Lower leg skin (tissue), 4 donors: ENCODE data around the gene INTS3. TPM values are rescaled to one million over a fixed set of nuclear protein-coding genes. Genes with fewer than 3 reads are reported as not detected.

ENCODE experiments used
- DNase-seq, 2 donors: peaks; one replicate each; pipeline ENCODE4 v3.0.0-alpha.2; 2019; ENCODE audit warnings: low spot score in 2 of 2
- H3K4me3 ChIP-seq: fragments of 200-600 bp; sonication (generic); 2 replicates; pipeline ENCODE4 v1.5.1; 2017; ENCODE audit warnings: mild to moderate bottlenecking, low read depth; ENCODE audit not compliant: poor library complexity, severe bottlenecking
- CTCF ChIP-seq, 3 donors: fragments of 450-650 bp; IDR thresholded peaks; one replicate each; pipeline ENCODE4 v1.5.1; 2016; ENCODE audit warnings: antibody characterized with exemption in 3 of 3, mild to moderate bottlenecking in 3 of 3, moderate library complexity in 2 of 3
- POLR2A ChIP-seq, 2 donors: fragments of 450-650 bp; IDR thresholded peaks; one replicate each; pipeline ENCODE4 v1.6.1; 2016 to 2017; ENCODE audit warnings: antibody characterized with exemption in 2 of 2, mild to moderate bottlenecking in 1 of 2, moderate library complexity in 1 of 2
- WGBS, 2 donors: methylation state at CpG; one replicate each; pipeline ENCODE4 v1.1.5; 2018; 5-methylcytosine and 5-hydroxymethylcytosine counted together
- intact Hi-C: fragments of 100-400 bp; cut with DNase I; formaldehyde crosslinking; loops from one replicate; pipeline ENCODE4 v1.15.0; 2023; ENCODE audit warnings: low total_unique reads
- total RNA-seq, 4 donors: library from RNA; depleted of rRNA; stranded (reverse); fragments of >200 nt; gene quantifications; one replicate each; pipeline ENCODE4 v1.1.0, GENCODE V29; 2016

Gene INTS3
- total RNA-seq, 4 donors from 2014 or later, result 28.0 to 31.5 (median 29.6) TPM

- 22 to 24% methylated on average over 16 of the region's 16 CpGs for WGBS, 2 donors
- no peak overlapping the region for H3K4me3 ChIP-seq
- intact Hi-C loops, result no loop called here
- DNase-seq, result peak; percentile 70 to 95
- no peak for TF ChIP-seq CTCF (IDR thresholded peaks at IDR 0.05)
- no peak for TF ChIP-seq POLR2A (IDR thresholded peaks at IDR 0.05)
These were observed 62.6 kb downstream of the INTS3 start for GRCh38 chr1:153790313-153790965.

DNA sequence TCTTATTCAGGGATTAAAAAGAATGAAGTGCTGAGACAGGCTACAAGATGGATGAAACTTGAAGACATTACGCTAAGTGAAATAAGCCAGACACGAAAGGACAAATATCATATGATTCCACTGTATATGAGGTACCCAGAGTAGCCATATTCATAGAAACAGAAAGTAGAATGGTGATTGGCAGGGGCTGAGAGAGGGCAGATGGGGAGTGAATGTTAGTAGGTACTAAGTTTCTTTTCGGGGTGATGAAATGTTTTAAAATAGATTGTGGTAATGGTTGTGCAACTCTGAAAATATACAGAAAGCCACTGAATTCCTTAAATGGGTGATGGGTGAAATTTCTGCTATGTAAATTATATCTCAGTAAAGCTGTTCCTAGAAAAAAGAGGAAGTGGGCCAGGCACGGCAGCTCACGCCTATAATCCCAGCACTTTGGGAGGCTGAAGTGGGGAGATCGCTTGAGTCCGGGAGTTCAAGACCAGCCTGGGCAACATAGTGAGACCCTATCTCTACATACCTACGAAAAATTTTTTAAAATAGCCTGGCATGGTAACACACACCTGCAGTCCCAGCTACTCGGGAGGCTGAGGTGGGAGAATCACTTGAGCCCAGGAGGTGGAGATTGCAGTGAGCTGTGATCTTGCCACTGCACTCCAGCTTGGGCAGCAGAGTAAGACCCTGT is 63.3 kb downstream of the INTS3 start:
- intact Hi-C loops, result no loop called here
- 56 to 64% methylated on average over 9 of the region's 9 CpGs for WGBS, 2 donors
- no peak overlapping the region for H3K4me3 ChIP-seq

GRCh38 chr1:153791648-153792253 is 63.9 kb downstream of the INTS3 start:
- TF ChIP-seq POLR2A (IDR thresholded peaks at IDR 0.05) (no peak), CTCF (IDR thresholded peaks at IDR 0.05) (no peak)
- intact Hi-C loops, result no loop called here
- peak in 1 of 2 donors; percentile 84 for DNase-seq
- WGBS, 2 donors, result 83 to 87% methylated on average over 15 to 16 of the region's 16 CpGs
- H3K4me3 ChIP-seq, result no peak overlapping the region

More for the DNA sequence above, 63.3 kb downstream of the INTS3 start:
- peak in 1 of 2 donors; percentile 81 for DNase-seq
- no peak for TF ChIP-seq CTCF (IDR thresholded peaks at IDR 0.05)
- no peak for TF ChIP-seq POLR2A (IDR thresholded peaks at IDR 0.05)

DNA sequence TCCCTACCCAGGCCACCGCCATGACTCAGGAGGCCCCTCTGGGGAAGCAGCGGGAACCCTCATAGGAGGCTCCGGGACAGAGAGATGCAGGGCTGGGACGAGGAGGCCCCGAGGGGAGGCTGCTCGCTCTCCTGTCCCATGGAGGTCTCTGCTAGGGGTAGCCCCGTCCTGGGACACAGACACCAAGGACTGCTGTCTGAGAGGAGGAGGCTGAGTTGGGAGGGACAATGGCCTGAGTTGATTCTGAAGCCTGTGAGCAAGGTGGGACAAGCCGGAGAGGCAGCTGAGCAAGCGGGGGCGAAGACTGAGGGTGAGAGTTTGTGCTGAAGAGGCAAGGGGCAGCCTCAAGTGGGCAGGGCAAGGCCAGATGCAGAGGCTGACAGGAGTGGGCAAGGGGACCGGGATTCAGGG is 64.8 kb downstream of the INTS3 start:
- DNase-seq, result peak in 1 of 2 donors; percentile 82
- no peak for TF ChIP-seq POLR2A (IDR thresholded peaks at IDR 0.05)
- no peak for TF ChIP-seq CTCF (IDR thresholded peaks at IDR 0.05)
- WGBS, 2 donors, result 89 to 93% methylated on average over 11 of the region's 11 CpGs
- H3K4me3 ChIP-seq, result no peak overlapping the region
- intact Hi-C loops, result no loop called here

GRCh38 chr1:153793261-153793972 is 65.6 kb downstream of the INTS3 start:
- TF ChIP-seq CTCF (IDR thresholded peaks at IDR 0.05) (no peak), POLR2A (IDR thresholded peaks at IDR 0.05) (no peak)
- H3K4me3 ChIP-seq, result no peak overlapping the region
- WGBS, 2 donors, result 72 to 80% methylated on average over 9 of the region's 9 CpGs
- DNase-seq, result peak in 1 of 2 donors; percentile 76
- intact Hi-C loops, result no loop called here
